ENCODE data around the gene FLOT2.

Gene FLOT2

DNA sequence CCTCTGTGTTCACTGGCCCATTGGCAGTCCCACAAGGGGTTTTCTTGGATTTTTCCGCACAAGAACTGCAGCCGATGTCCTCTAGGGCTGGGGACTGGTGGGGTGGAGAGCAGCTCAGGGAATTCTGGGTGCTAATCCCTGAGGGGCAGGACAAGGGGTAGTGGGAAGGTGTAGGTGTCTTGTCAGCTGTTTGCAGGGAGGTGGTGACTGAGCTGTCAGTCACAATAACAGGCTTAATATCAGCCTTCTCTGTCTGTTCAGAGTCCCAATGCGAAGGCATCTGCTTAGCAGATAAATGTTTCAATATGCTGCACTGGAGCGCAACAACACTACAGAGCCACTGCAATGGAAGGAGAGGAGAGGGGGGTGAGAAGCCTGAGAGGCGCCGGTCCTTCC is 15.4 kb upstream of the FLOT2 start:
- Histone ChIP-seq H2AK5ac (ENCODE audit: low read length) (no peak overlapping the region), H2BK120ac (ENCODE audit: low read depth, low read length) (no peak overlapping the region), H3K27me3 (ENCODE audit: insufficient read depth, low read length, poor library complexity) (no peaks in the 10 kb centered on the region), H3K4ac (ENCODE audit: low read depth, low read length) (no peak overlapping the region), H3K4me2 (ENCODE audit: low read length) (no peak overlapping the region), H3K79me1 (ENCODE audit: low read length) (peaks cover 4% of the 10 kb centered on the region), H4K8ac (ENCODE audit: low read depth, low read length) (no peak overlapping the region), H3K56ac (ENCODE audit: low read length) (no peak overlapping the region), H3K4me3 (ENCODE audit: low read length) (no peak overlapping the region), H2BK15ac (replicated peaks; ENCODE audit: low read depth) (no peak overlapping the region), H3K23ac (ENCODE audit: low read length) (no peak overlapping the region), H2BK5ac (ENCODE audit: low read length) (no peak overlapping the region), H4K5ac (ENCODE audit: low read length) (no peak overlapping the region), H3K9ac (ENCODE audit: low read length) (no peak overlapping the region), H3K18ac (ENCODE audit: low read length) (no peak overlapping the region), H3K4me1 (ENCODE audit: control insufficient read depth, low read depth, low read length) (no peaks in the 10 kb centered on the region), H3K79me2 (ENCODE audit: control insufficient read depth, insufficient read depth, low read length) (no peaks in the 10 kb centered on the region), H3K27ac (ENCODE audit: low read depth, low read length) (no peak overlapping the region), H3K36me3 (ENCODE audit: control insufficient read depth, insufficient read depth, low read length) (peaks cover 63% of the 10 kb centered on the region)
- no CpG with 5 or more reads among the region's 6 CpGs for WGBS (ENCODE audit: extremely low coverage, insufficient coverage, low lambda C conversion rate)
- no peak for DNase-seq

DNA sequence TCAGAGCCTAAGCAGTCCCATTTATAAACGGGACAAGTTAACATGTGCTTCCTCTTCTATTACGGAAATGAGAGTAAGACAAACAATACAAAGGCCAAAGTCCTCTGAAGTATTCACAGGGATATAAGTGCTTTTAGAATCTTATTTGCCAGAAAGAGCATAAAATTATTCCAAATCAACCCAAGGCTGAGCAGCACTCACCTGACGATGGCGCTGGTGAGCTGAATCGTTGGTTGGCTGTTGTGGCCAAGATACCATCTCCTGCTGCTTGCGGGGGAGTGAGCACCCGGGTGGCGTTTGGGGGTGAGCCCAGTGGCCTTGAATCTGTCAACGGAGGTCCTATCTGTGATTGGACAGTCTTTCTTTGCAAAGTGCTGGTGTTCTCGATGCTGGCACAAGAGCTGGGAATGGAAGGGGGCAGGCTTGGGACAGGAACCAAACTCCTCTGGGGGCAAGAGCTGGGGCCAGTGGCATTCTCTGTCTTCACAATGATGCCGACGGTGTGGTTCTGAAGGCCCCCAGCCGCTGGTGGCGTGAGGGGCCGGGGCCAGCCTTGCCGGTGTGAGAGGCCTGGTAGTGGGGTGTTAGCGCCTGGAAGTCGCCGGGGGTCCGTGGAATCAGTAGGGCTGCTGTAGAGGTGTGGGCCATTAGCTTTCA is 14.9 kb upstream of the FLOT2 start:
- no peak for DNase-seq

DNA sequence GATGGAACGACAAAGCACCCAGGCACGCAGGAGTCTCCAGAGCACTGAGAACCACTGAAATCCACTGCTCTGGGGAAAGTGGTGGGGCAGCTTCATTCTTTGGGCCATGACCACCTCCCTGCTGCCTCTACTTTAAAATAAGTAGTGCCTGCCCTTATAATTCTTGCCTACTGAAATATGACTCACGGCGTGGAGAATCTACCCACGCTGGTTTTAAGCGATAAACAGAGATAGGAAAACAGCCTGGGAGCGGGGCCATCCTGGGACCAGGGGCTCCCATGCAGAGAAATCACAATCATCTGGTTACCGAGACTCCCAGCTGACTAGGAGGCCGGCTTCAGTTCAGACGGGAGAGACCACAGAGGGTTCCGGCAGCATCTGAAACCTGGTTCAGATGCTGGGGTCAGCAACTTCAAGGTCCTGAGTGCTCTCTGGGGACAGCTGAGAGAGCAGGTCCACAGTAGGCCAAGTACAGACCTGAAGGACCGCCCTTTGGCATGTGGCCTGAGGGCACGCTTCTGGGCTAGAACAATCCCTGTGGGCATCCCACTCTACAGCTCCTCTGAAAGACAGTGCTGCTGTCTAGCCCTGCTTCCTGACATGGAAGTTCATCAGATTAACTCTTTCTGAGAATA is 14.0 kb upstream of the FLOT2 start:
- H2BK15ac ChIP-seq (replicated peaks; ENCODE audit: low read depth): no peak overlapping the region
- no peaks in the 10 kb centered on the region for H3K4me1 ChIP-seq (ENCODE audit: control insufficient read depth, low read depth, low read length)
- H2BK120ac ChIP-seq (ENCODE audit: low read depth, low read length): no peak overlapping the region
- H4K8ac ChIP-seq (ENCODE audit: low read depth, low read length): no peak overlapping the region
- no peak overlapping the region for H3K4me2 ChIP-seq (ENCODE audit: low read length)
- no peak overlapping the region for H3K4me3 ChIP-seq (ENCODE audit: low read length)
- no peak overlapping the region for H2BK5ac ChIP-seq (ENCODE audit: low read length)
- no peak overlapping the region for H3K56ac ChIP-seq (ENCODE audit: low read length)
- no peak overlapping the region for H4K5ac ChIP-seq (ENCODE audit: low read length)
- H3K36me3 ChIP-seq (ENCODE audit: control insufficient read depth, insufficient read depth, low read length): peaks cover 58% of the 10 kb centered on the region
- DNase-seq: no peak
- H3K18ac ChIP-seq (ENCODE audit: low read length): no peak overlapping the region
- peaks cover 4% of the 10 kb centered on the region for H3K79me1 ChIP-seq (ENCODE audit: low read length)
- no peak overlapping the region for H3K9ac ChIP-seq (ENCODE audit: low read length)
- WGBS (ENCODE audit: extremely low coverage, insufficient coverage, low lambda C conversion rate): no CpG with 5 or more reads among the region's 13 CpGs
- H3K27me3 ChIP-seq (ENCODE audit: insufficient read depth, low read length, poor library complexity): no peaks in the 10 kb centered on the region
- no peak overlapping the region for H3K27ac ChIP-seq (ENCODE audit: low read depth, low read length)
- no peak overlapping the region for H3K4ac ChIP-seq (ENCODE audit: low read depth, low read length)
- H3K23ac ChIP-seq (ENCODE audit: low read length): no peak overlapping the region
- H2AK5ac ChIP-seq (ENCODE audit: low read length): no peak overlapping the region
- no peaks in the 10 kb centered on the region for H3K79me2 ChIP-seq (ENCODE audit: control insufficient read depth, insufficient read depth, low read length)

More for the DNA sequence above, 14.9 kb upstream of the FLOT2 start:
- Histone ChIP-seq H3K36me3 (ENCODE audit: control insufficient read depth, insufficient read depth, low read length) (peaks cover 64% of the 10 kb centered on the region), H3K79me2 (ENCODE audit: control insufficient read depth, insufficient read depth, low read length) (no peaks in the 10 kb centered on the region), H3K4me1 (ENCODE audit: control insufficient read depth, low read depth, low read length) (no peaks in the 10 kb centered on the region), H2BK120ac (ENCODE audit: low read depth, low read length) (no peak overlapping the region), H3K4ac (ENCODE audit: low read depth, low read length) (no peak overlapping the region), H3K56ac (ENCODE audit: low read length) (no peak overlapping the region), H3K9ac (ENCODE audit: low read length) (no peak overlapping the region), H3K23ac (ENCODE audit: low read length) (no peak overlapping the region), H2AK5ac (ENCODE audit: low read length) (no peak overlapping the region), H3K4me3 (ENCODE audit: low read length) (no peak overlapping the region), H3K4me2 (ENCODE audit: low read length) (no peak overlapping the region), H3K18ac (ENCODE audit: low read length) (no peak overlapping the region), H4K8ac (ENCODE audit: low read depth, low read length) (no peak overlapping the region), H2BK5ac (ENCODE audit: low read length) (no peak overlapping the region), H4K5ac (ENCODE audit: low read length) (no peak overlapping the region), H2BK15ac (replicated peaks; ENCODE audit: low read depth) (no peak overlapping the region), H3K27ac (ENCODE audit: low read depth, low read length) (no peak overlapping the region), H3K27me3 (ENCODE audit: insufficient read depth, low read length, poor library complexity) (no peaks in the 10 kb centered on the region), H3K79me1 (ENCODE audit: low read length) (peaks cover 4% of the 10 kb centered on the region)
- WGBS (ENCODE audit: extremely low coverage, insufficient coverage, low lambda C conversion rate): no CpG with 5 or more reads among the region's 20 CpGs

DNA sequence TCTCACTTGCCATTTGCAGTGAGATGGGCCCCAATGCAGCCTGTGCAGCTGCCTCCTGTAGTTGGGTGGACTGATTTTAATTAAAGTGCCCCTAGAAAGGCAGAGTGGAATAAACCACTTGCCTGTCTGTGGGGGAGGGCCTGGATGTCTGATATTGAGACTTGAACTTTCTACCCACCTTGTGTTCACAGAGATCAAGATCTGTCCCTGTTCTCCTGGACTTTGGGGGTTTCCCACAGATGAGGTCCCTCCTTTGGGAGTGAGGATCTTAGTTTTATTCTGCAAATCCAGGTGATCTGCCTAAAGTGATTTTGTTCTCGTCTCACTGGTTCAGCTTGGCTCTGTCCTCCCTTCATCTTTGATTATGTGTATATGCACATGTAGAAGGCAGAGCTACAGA is 13.0 kb upstream of the FLOT2 start:
- Histone ChIP-seq H3K79me2 (ENCODE audit: control insufficient read depth, insufficient read depth, low read length) (no peaks in the 10 kb centered on the region), H2BK120ac (ENCODE audit: low read depth, low read length) (no peak overlapping the region), H3K79me1 (ENCODE audit: low read length) (peaks cover 4% of the 10 kb centered on the region), H3K27ac (ENCODE audit: low read depth, low read length) (no peak overlapping the region), H4K5ac (ENCODE audit: low read length) (no peak overlapping the region), H2AK5ac (ENCODE audit: low read length) (no peak overlapping the region), H3K4me1 (ENCODE audit: control insufficient read depth, low read depth, low read length) (no peaks in the 10 kb centered on the region), H3K36me3 (ENCODE audit: control insufficient read depth, insufficient read depth, low read length) (peaks cover 58% of the 10 kb centered on the region), H3K56ac (ENCODE audit: low read length) (no peak overlapping the region), H3K9ac (ENCODE audit: low read length) (no peak overlapping the region), H2BK5ac (ENCODE audit: low read length) (no peak overlapping the region), H2BK15ac (replicated peaks; ENCODE audit: low read depth) (no peak overlapping the region), H4K8ac (ENCODE audit: low read depth, low read length) (no peak overlapping the region), H3K4me3 (ENCODE audit: low read length) (no peak overlapping the region), H3K4me2 (ENCODE audit: low read length) (no peak overlapping the region), H3K4ac (ENCODE audit: low read depth, low read length) (no peak overlapping the region), H3K27me3 (ENCODE audit: insufficient read depth, low read length, poor library complexity) (no peaks in the 10 kb centered on the region), H3K23ac (ENCODE audit: low read length) (no peak overlapping the region), H3K18ac (ENCODE audit: low read length) (no peak overlapping the region)
- DNase-seq: no peak
- WGBS (ENCODE audit: extremely low coverage, insufficient coverage, low lambda C conversion rate): no CpG with 5 or more reads among the region's 1 CpG

DNA sequence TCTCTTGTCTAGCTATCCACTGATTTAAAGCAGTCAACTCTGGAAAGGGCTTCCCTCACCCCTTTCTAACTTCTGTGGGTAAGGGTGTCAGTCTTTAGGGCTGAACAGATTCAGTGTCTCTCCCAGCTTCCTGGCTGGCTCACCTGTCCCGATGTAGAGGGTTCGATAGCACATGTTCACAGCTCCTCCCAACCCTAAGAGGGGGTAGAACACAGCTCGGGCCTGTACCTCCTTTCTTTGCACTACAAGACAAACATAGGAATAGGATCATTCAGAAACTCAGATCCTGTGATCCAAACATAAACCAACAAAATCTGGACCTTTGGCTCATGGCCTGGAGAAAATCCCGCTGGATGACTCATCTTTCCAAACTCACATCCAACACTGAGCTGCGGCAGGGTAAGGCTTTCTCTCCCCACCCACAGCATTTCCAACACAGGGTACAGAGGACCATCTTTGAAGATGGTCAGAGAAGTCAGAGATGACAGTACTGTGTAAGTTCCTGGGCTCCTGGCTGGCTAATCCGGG is 11.2 kb upstream of the FLOT2 start:
- H3K4me1 ChIP-seq (ENCODE audit: control insufficient read depth, low read depth, low read length): no peaks in the 10 kb centered on the region
- H3K18ac ChIP-seq (ENCODE audit: low read length): no peak overlapping the region

More for the DNA sequence above, 11.2 kb upstream of the FLOT2 start:
- Histone ChIP-seq H2BK5ac (ENCODE audit: low read length) (no peak overlapping the region), H3K9ac (ENCODE audit: low read length) (no peak overlapping the region), H3K4me2 (ENCODE audit: low read length) (no peak overlapping the region), H3K79me2 (ENCODE audit: control insufficient read depth, insufficient read depth, low read length) (no peaks in the 10 kb centered on the region), H3K4ac (ENCODE audit: low read depth, low read length) (no peak overlapping the region), H2BK120ac (ENCODE audit: low read depth, low read length) (no peak overlapping the region), H2BK15ac (replicated peaks; ENCODE audit: low read depth) (no peak overlapping the region), H3K56ac (ENCODE audit: low read length) (no peak overlapping the region), H3K23ac (ENCODE audit: low read length) (no peak overlapping the region), H2AK5ac (ENCODE audit: low read length) (no peak overlapping the region), H3K27me3 (ENCODE audit: insufficient read depth, low read length, poor library complexity) (no peaks in the 10 kb centered on the region), H3K36me3 (ENCODE audit: control insufficient read depth, insufficient read depth, low read length) (peaks cover 46% of the 10 kb centered on the region), H4K5ac (ENCODE audit: low read length) (no peak overlapping the region), H3K27ac (ENCODE audit: low read depth, low read length) (no peak overlapping the region), H3K4me3 (ENCODE audit: low read length) (no peak overlapping the region), H4K8ac (ENCODE audit: low read depth, low read length) (no peak overlapping the region), H3K79me1 (ENCODE audit: low read length) (no peaks in the 10 kb centered on the region)
- no peak for DNase-seq
- no CpG with 5 or more reads among the region's 6 CpGs for WGBS (ENCODE audit: extremely low coverage, insufficient coverage, low lambda C conversion rate)
